Germinal center (tissue), 1 donor: Measurements from ENCODE around the gene FNDC3B.

ENCODE experiments used
- DNase-seq: peaks from one replicate; pipeline ENCODE4 v3.0.0; 2012; ENCODE audit warnings: mixed read lengths, low spot score

Gene FNDC3B

GRCh38 chr3:172115787-172116186, 76.4 kb downstream of the FNDC3B start:
- DNase-seq, result no peak

DNA sequence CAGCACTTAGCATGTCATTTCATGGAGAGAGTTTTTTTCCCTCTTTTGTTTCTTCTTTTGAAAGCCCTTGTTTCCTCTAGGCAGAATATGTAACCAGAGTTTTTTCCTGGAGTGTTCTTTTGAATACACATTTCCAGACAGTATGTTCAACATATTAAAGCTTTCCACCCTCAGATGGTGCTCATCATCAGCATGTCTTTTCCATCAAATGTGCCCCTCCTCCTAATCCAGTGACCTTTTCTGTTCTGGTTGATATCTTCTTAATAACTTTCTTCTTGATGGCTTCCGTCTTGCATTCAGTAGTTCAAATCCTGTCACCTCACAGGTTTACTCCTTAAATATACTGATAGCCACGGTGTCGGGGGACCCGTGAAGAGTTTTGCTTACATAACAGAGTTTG, 78.6 kb downstream of the FNDC3B start:
- DNase-seq, result no peak

GRCh38 chr3:172119266-172119969, 80.0 kb downstream of the FNDC3B start:
- no peak for DNase-seq

GRCh38 chr3:172120912-172121311, 81.5 kb downstream of the FNDC3B start:
- no peak for DNase-seq

- DNase-seq, result no peak
Observed at GRCh38 chr3:172121981-172122380, 82.6 kb downstream of the FNDC3B start.

- DNase-seq, result no peak
Observed at GRCh38 chr3:172124271-172124670, 84.9 kb downstream of the FNDC3B start.

- DNase-seq, result no peak
Observed at GRCh38 chr3:172125053-172125452, 85.7 kb downstream of the FNDC3B start.

- DNase-seq, result no peak
Observed at GRCh38 chr3:172125963-172126457, 86.6 kb downstream of the FNDC3B start.

DNA sequence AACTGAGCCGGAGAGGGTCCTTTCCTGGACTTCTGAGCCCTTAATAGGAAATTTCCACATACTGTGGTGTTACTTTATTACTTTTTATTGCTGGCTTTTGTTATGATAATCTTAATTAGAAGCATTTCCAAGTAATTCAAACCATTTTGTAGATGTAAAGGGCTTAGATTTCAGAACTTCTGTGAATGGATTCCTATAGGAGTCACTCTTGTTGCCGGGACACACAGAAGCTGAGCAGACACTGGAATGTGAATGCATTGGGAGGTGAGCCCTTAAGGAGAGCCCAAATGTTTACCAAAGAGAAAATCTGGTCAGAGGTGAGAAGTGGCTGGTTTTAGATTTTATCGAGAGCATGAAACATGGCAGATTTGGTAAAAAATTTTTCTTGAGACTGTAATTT, 87.4 kb downstream of the FNDC3B start:
- no peak for DNase-seq

DNA sequence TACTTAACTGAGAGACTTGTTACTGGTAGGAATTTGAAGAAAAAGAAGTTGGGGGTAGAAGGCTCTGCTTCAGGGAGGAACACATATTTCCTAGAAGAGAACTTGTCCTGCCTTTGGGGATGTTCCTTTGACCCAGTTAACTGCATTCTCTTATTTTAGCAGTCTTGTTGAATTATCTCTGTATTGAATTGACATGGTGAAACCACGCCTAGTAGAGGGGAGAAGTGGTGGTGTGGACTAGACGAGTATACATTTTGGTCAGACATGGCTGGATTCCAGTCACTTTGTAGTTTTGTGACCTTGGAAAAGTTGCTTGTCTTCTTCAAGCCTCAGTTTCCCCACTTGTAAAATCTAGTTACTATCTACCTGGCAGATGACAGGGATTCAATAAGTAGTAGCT, 87.8 kb downstream of the FNDC3B start:
- no peak for DNase-seq

- DNase-seq, result no peak
Observed at GRCh38 chr3:172127929-172128580, 88.7 kb downstream of the FNDC3B start.

DNA sequence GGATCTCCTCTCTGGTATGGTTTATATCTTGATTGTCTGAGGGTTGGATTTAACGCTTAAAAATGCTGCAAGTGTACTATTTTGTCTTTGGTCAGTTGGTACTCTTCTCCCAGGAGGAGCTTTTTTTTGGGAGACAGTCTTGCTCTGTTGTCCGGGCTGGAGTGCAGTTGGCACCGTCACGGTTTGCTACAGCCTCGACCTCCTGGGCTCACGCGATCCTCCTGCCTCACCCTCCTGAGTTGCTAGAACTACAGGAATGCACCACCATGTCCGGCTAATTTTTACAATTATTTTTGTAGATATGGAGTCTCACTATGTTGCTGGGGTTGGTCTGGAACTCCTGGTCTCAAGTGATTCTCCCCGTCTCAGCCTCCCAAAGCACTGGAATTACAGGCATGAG, 89.5 kb downstream of the FNDC3B start:
- DNase-seq, result no peak

GRCh38 chr3:172129498-172129849, 90.1 kb downstream of the FNDC3B start:
- DNase-seq, result no peak

DNA sequence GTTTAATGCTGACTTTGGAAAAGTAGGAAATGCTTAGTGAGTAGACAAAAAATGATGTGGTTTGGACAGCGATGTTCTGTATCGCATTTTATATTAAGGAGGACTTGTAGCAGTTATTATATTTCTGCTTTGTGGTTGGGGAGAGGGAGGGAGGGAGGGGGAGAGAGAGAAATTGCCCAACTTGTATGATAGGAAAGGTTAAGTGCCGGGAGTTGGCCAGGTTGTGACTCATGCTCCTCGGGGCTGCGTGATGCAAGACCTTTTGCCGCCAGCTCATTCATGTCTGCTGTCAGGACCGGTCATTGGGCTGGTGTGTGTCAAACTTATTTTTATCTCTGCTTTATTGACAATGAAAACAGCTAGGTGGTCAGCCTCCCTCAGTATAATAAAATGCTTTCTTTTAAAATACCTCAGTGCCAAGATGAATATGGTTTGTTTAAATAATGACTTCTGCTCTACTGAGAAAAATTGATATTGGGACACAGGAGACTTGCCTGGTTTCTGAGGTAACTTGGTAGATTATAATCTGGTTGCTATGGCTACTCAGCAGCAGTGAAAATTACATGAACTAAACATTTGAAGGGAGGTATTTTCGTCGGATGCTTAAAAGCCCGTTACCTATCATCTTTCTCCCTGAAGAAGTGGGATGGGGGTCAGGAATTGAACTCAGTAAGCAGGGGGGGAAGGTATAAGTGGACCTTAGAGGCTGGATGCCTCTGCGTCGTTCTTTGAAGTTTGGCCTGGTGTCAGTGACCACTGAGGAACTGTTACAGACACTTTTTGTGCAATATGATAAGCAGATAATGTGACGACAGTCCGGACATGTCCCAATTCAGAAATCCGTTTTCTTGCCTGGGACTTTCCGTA, 90.7 kb downstream of the FNDC3B start:
- DNase-seq, result no peak

- no peak for DNase-seq
Observed at GRCh38 chr3:172130717-172131050, 91.3 kb downstream of the FNDC3B start.

DNA sequence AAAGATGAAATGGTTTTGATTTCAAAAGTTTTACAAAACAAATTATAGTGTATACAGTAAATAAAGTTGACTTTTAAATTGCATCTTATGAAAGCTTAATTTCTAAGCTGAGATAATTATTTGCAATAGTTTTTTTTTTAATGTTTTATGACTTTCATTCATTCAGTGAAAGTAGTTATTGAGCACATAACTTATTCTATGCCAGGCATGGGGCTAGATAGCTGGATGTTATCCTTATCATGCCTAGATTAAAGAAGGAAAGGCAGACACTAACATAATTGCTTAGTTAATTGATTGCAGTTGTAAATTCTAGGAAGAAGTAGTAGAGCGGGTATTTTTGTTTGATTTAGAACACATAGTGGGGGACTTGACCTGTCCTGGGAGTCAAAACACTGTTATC, 92.4 kb downstream of the FNDC3B start:
- DNase-seq, result no peak

DNA sequence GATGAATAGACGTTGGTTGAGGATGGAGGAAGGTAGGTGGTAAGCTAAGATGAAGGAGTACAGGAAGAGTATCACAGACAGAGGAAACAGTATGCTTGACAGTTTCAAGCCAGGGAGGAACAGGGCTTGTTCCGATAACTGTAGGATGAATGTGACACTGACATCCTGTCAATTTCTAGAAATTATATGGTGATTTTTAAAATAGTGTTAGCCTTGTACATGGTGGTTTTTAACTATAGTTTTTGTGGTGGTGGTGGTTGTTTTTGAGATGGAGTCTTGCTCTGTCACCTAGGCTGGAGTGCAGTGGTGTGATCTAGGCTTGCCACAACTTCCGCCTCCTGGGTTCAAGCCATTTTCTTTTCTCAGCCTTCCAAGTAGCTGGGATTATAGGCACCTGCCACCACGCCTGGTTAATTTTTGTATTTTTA, 92.8 kb downstream of the FNDC3B start:
- DNase-seq, result no peak

DNA sequence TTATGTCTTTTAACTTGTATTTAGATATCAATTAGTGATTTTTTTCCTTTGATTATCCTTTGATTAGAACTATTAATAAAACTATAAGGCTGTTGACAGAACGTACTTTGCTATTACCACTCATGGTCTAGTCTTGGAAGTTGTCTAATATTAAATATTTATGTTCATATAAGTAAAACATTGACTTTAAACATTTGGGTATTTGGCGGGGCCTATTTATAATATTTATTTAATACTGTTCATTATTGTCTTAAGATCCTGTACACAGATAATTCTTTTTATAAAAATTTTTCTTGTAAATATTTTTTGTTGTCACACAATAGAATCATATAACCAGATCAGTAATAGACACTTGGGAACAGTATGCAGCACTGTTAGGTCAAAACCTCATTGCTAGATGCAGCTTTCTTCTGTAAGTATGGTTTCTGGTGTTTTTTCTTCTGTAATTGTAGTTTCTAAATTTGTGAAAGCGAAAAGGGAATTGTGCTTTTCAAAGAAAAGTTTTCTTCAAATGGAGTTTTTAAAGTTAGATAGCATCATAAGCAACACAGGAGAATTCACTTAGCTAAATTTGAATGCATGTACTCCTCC, 93.4 kb downstream of the FNDC3B start:
- no peak for DNase-seq

GRCh38 chr3:172133838-172134237, 94.5 kb downstream of the FNDC3B start:
- DNase-seq, result no peak

GRCh38 chr3:172134352-172134751, 95.0 kb downstream of the FNDC3B start:
- DNase-seq, result no peak

- DNase-seq, result no peak
Observed at GRCh38 chr3:172135185-172135584, 95.8 kb downstream of the FNDC3B start.

- no peak for DNase-seq
Observed at GRCh38 chr3:172135820-172136219, 96.4 kb downstream of the FNDC3B start.

- DNase-seq, result no peak
Observed at GRCh38 chr3:172136330-172136729, 97.0 kb downstream of the FNDC3B start.
